ENCODE results near the gene PLEKHA1.

The PLEKHA1 gene

GRCh38 chr10:122448600-122448999, 74.1 kb downstream of the PLEKHA1 start:
- no peak overlapping the region for H3K4me3 ChIP-seq (ENCODE audit: low read length)
- DNase-seq (ENCODE audit: low read depth): no peak
- TF ChIP-seq, protein P1, sequence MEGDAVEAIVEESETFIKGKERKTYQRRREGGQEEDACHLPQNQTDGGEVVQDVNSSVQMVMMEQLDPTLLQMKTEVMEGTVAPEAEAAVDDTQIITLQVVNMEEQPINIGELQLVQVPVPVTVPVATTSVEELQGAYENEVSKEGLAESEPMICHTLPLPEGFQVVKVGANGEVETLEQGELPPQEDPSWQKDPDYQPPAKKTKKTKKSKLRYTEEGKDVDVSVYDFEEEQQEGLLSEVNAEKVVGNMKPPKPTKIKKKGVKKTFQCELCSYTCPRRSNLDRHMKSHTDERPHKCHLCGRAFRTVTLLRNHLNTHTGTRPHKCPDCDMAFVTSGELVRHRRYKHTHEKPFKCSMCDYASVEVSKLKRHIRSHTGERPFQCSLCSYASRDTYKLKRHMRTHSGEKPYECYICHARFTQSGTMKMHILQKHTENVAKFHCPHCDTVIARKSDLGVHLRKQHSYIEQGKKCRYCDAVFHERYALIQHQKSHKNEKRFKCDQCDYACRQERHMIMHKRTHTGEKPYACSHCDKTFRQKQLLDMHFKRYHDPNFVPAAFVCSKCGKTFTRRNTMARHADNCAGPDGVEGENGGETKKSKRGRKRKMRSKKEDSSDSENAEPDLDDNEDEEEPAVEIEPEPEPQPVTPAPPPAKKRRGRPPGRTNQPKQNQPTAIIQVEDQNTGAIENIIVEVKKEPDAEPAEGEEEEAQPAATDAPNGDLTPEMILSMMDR (conservative IDR thresholded peaks at IDR 0.05; ENCODE audit: low read depth, low read length): no peak

- no peak for DNase-seq (ENCODE audit: low read depth)
- H3K4me3 ChIP-seq (ENCODE audit: low read length): no peak overlapping the region
- TF ChIP-seq, protein P1 (conservative IDR thresholded peaks at IDR 0.05; ENCODE audit: low read depth, low read length): no peak
Measured at GRCh38 chr10:122449153-122449552, 74.6 kb downstream of the PLEKHA1 start.

DNA sequence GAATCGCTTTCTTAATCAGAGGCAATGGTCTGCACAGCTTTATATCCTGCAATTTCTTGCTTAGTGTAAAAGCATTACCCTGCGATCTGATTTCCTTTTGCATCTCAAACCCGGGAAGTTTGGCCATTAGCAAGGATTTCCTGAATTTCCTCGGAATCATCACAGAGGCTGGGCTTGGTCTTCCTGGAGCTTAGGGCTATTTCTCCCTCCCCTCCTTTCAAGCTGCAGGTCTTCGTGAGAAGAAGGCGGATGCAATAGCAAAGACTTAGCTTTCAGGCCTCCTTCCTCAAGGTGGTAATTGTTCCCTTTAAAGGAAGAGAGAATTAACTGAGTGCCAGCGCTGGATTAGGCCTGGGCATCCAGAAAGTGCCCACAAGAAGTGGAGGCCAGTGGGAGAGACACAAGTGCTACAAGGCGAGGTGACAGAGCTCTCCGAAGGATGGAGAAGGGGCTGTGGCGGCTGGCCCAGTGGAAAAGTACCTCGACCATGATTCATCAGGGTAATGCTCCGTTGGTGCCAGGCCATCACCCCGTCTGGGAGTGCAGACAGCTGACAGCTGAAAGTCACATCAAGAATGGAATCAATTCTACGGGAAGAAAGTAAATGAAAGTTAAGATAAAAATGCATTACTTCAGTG, 76.0 kb downstream of the PLEKHA1 start:
- no peak overlapping the region for H3K4me3 ChIP-seq (ENCODE audit: low read length)
- TF ChIP-seq, protein P1 (conservative IDR thresholded peaks at IDR 0.05; ENCODE audit: low read depth, low read length): no peak
- no peak for DNase-seq (ENCODE audit: low read depth)

- no peak for DNase-seq (ENCODE audit: low read depth)
- no peak overlapping the region for H3K4me3 ChIP-seq (ENCODE audit: low read length)
- TF ChIP-seq, protein P1 (conservative IDR thresholded peaks at IDR 0.05; ENCODE audit: low read depth, low read length): no peak
Measured at GRCh38 chr10:122454071-122454470, 79.6 kb downstream of the PLEKHA1 start.

- H3K4me3 ChIP-seq (ENCODE audit: low read length): no peak within 1 kb of the TSS
- TF ChIP-seq, protein P1 (conservative IDR thresholded peaks at IDR 0.05; ENCODE audit: low read depth, low read length): no peak
- DNase-seq (ENCODE audit: low read depth): no peak
Measured at GRCh38 chr10:122454603-122455080, 80.1 kb downstream of the PLEKHA1 start, which contains the start of gene ARMS2. Gene ARMS2 (plus strand): TSS chr10:122454653. CDS start chr10:122454728, 75 bp downstream.

GRCh38 chr10:122455376-122456079, 81.0 kb downstream of the PLEKHA1 start:
- TF ChIP-seq, protein P1 (conservative IDR thresholded peaks at IDR 0.05; ENCODE audit: low read depth, low read length): no peak
- peak; percentile 81 for DNase-seq (ENCODE audit: low read depth)
- H3K4me3 ChIP-seq (ENCODE audit: low read length): no peak overlapping the region
